ENCODE results near the gene APOBEC3C.
A peak's percentile ranks its signal among the peaks of the same experiment; 100 is the strongest.
"Not testable (repeated sequence)": the region's sequence is repeated elsewhere in the genome, so short reads cannot be mapped to it uniquely, and the experiment has no call there.

Gene APOBEC3C

DNA sequence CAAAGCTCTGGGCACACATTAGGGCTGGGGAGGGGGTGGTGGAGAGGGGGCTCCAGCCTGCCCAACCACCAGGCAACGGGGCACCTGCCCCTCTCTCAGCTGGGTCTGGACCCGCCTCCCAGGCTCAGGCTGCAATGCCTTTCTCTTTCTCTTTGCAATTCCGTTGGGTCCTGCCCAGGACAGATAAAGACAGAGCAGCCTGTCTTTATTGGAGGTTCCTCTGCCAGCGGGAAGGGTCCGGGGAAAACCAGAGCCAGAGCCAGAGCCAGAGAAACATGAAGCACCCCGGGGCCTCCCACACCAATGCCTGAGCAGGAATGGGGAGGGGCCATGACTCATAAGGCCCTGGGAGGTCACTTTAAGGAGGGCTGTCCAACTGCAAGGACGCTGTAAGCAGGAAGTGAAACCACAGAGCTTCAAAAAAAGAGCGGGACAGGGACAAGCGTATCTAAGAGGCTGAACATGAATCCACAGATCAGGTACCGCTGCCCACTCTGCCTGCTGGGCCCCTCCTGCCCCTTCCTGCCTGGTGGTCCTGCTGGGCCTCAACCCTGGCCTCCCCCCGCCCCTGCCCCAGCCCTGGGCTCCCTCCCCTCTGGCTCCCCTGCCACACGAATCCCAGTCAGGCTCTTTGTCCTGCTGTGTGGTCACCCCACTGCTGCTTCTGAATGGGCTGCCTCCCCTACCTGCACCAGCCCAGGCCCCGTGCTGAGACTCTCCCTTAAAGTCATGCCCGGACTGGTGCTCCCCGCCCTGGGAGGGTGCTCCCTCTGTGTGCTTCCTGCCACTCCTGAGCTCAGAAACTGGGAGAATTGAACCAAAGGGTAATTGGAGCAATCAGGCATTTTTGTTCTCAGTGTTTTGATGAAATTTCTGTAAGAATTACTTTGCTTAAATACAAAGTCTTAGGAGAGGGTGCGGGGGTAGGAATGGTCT is 31.8 kb upstream of the APOBEC3C start, which contains the start of gene APOBEC3B:
Gene APOBEC3B (plus strand): TSS at position 356 of the 936 bp plus-strand sequence. CDS start 107 bp downstream, at position 463.
- peak within 1 kb of the TSS; percentile 52 for H3K4me3 ChIP-seq (ENCODE audit: low read depth, low read length)
- TF ChIP-seq, protein P1, sequence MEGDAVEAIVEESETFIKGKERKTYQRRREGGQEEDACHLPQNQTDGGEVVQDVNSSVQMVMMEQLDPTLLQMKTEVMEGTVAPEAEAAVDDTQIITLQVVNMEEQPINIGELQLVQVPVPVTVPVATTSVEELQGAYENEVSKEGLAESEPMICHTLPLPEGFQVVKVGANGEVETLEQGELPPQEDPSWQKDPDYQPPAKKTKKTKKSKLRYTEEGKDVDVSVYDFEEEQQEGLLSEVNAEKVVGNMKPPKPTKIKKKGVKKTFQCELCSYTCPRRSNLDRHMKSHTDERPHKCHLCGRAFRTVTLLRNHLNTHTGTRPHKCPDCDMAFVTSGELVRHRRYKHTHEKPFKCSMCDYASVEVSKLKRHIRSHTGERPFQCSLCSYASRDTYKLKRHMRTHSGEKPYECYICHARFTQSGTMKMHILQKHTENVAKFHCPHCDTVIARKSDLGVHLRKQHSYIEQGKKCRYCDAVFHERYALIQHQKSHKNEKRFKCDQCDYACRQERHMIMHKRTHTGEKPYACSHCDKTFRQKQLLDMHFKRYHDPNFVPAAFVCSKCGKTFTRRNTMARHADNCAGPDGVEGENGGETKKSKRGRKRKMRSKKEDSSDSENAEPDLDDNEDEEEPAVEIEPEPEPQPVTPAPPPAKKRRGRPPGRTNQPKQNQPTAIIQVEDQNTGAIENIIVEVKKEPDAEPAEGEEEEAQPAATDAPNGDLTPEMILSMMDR (IDR thresholded peaks at IDR 0.05; ENCODE audit: insufficient read depth, low read length, missing control alignments): no peak
- ChIA-PET CTCF (interaction anchor here (2.4 to 4.2 kb wide), 3 partner anchors 8 to 214 kb away, joined by 11 to 22 read pairs (median 21); no protein-coding TSS in a partner anchor), POLR2A (no interaction called here)
- peak; percentile 73 for DNase-seq (ENCODE audit: low read depth, low spot score)

DNA sequence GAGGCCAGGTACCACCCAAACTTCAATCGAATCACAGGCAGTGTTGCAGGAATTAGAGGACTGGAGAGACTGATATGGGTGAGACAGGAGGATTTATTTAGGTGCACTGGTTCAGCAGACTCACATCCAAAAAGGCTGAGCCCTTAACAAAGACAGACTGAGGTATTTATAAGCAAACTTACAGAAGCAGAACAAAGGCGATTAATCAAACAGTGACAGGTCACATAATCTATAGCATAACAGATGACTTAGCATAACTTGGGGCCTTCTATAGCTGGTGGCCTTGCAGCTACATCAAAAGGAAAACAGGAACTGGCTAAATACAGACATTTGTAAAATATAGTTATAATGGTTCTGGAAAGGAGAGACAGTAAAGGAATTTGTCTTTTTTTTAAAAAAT is 29.8 kb upstream of the APOBEC3C start:
- H3K4me3 ChIP-seq (ENCODE audit: low read depth, low read length): no peak overlapping the region
- POLR2A ChIA-PET: no interaction called here
- no peak for DNase-seq (ENCODE audit: low read depth, low spot score)
- CTCF ChIA-PET: interaction anchor here (0.9 to 4.2 kb wide), 4 partner anchors 10 to 137 kb away, joined by 3 to 22 read pairs (median 16); no protein-coding TSS in a partner anchor
- TF ChIP-seq, protein P1 (IDR thresholded peaks at IDR 0.05; ENCODE audit: insufficient read depth, low read length, missing control alignments): no peak

DNA sequence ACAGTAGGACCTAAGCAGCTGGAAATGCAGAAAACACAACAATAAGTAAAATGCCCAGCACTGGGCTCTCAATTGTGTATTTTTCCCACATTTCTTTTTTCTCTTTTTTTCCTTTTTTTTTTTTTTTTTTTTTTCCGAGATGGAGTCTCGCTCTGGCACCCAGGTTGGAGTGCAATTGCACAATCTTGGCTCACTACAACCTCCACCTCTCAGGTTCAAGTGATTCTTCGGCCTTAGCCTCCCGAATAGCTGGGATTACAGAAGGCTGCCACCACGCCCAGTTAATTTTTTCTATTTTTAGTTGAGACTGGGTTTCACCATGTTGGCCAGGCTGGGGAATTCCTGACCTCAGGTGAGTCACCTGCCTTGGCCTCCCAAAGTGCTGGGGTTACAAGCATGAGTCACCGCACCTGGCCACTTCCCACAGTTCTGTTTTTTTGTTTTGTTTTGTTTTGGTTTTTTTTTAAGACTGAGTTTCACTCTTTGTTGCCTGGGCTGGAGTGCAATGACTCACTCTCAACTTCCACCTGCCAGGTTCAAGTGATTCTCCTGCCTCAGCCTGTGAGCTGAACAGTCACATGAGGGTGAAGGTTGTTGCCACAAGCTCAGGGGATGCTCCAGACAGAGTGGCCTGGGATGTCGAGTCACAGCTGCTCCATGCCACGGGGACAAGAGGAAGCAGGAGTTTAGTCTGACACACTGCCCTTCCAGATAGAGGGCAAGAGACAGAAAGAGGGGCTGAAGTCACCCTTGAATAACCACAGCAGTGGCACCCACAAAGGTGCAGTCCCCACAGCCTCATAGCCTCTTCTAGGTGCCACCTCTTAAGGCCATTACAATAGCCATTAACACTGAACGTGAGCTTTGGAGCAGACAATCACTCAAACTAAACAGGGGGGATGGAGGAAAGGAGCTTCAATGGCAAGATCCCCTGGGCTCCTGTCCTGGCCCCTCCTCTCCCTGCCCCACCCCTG is 29.0 kb upstream of the APOBEC3C start:
- ChIA-PET POLR2A (interaction anchor here (0.7 kb wide), 1 partner anchor 1385 kb away, joined by 3 read pairs; the partner anchor contains the start of gene SGSM3), CTCF (interaction anchor here (0.9 to 4.2 kb wide), 4 partner anchors 11 to 136 kb away, joined by 3 to 21 read pairs (median 7); no protein-coding TSS in a partner anchor)
- not testable (repeated sequence) for DNase-seq (ENCODE audit: low read depth, low spot score); H3K4me3 ChIP-seq (ENCODE audit: low read depth, low read length)

DNA sequence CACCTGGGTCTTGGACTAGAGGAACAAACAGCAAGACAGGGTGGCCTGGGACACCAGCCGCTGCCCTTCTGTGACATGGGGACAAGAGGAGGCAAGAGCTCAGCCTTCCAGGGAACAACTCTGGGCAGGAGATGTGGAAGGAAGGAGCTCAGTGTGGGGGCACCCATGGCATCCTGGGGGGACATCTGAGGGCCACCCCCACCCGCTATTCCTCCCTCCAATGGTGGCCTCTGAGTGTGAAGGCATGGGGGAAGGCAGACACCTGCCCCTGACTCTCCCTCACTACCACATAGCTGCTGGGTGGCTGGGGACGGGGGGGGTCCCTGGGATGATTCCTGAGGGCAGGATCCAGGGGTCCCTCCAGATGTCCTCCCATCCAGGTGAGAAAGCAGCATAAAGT is 27.4 kb upstream of the APOBEC3C start:
- TF ChIP-seq, protein P1 (IDR thresholded peaks at IDR 0.05; ENCODE audit: insufficient read depth, low read length, missing control alignments): no peak
- POLR2A ChIA-PET: no interaction called here
- no peak overlapping the region for H3K4me3 ChIP-seq (ENCODE audit: low read depth, low read length)
- CTCF ChIA-PET: interaction anchor here (1.2 to 1.3 kb wide), 2 partner anchors 12 to 16 kb away, joined by 4 read pairs; no protein-coding TSS in a partner anchor
- no peak for DNase-seq (ENCODE audit: low read depth, low spot score)

DNA sequence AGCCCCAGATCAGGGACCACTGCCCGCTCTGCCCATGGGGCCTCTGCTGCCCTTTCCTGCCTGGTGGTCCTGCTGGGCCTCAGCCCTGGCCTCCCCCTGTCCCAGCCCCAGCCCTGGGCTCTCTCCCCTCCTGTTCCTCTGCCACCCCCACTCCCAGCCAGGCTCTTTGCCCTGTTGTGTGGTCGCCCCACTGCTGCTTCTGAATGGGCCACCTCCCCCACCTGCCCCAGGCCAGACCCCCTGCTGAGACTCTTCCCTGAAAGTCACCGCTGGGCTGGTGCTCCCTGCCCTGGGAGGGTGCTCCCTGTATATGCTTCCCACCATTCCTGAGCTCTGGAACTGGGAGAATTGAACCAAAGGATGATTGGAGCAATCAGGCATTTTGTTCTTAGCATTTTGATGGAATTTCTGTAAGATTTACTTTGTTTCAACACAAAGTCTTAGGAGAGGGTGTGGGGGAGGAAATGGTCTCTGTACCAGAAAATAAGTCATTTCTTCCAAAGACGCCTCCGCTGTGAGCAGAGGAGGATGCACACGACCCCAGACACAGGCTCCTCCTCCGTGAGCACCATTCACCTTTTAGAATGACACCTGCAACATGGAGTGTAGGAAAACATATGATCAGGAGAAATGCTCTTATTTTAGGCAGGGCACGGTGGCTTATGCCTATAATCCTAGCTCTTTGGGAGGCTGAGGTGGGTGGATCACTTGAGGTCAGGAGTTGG is 26.7 kb upstream of the APOBEC3C start:
- CTCF ChIA-PET: interaction anchor here (0.8 to 1.3 kb wide), 3 partner anchors 9 to 16 kb away, joined by 3 to 4 read pairs (median 4); no protein-coding TSS in a partner anchor
- DNase-seq (ENCODE audit: low read depth, low spot score): no peak
- H3K4me3 ChIP-seq (ENCODE audit: low read depth, low read length): no peak overlapping the region
- POLR2A ChIA-PET: no interaction called here
- TF ChIP-seq, protein P1 (IDR thresholded peaks at IDR 0.05; ENCODE audit: insufficient read depth, low read length, missing control alignments): no peak

DNA sequence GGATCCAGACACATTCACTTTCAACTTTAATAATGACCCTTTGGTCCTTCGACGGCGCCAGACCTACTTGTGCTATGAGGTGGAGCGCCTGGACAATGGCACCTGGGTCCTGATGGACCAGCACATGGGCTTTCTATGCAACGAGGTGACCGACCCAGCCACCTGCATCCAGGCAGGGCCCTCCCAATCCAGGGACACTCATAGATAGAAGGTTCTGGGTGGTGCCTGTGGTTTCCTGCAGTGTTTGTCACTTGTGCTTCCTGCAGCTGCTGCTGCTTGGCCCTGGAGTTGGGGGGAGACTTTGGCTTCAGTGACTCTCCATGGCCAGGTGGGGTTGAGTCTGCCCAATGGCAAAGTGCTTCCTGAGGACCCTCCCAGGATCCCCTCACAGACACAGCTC is 24.6 kb upstream of the APOBEC3C start:
- no peak for DNase-seq (ENCODE audit: low read depth, low spot score)
- H3K4me3 ChIP-seq (ENCODE audit: low read depth, low read length): no peak overlapping the region
- POLR2A ChIA-PET: no interaction called here
- CTCF ChIA-PET: no interaction called here
- TF ChIP-seq, protein P1 (IDR thresholded peaks at IDR 0.05; ENCODE audit: insufficient read depth, low read length, missing control alignments): no peak

DNA sequence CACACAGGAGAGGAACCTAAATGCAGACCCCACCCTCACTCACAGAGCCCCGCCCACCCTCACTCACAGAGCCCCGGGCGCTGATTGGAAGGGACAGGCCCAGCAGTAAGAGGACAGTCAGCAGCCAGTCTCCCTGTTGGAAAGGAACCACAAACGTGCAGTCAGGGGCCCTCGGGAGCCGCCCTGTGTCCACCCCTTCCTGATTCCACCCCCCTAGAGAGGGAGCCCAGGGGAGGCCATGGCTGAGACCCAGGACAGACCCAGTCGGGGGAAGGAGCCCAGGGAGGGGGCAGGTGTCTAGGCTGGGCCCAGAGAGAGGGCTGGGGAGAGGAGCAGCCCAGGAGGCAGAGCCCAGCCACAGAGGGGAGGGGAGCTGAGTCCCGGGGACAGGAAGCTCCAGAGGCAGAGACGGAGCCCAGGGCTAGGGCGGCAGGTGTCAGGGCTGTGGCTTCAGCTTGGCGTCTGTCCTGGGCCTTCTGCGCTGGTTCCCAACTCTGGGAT is 21.1 kb upstream of the APOBEC3C start:
- CTCF ChIA-PET: interaction anchor here (1.1 to 1.4 kb wide), 3 partner anchors 10 to 224 kb away, joined by 6 to 7 read pairs (median 6); no protein-coding TSS in a partner anchor
- POLR2A ChIA-PET; H3K4me3 ChIP-seq (ENCODE audit: low read depth, low read length); DNase-seq (ENCODE audit: low read depth, low spot score): not testable (repeated sequence)
